Activated CD8-positive, alpha-beta T cell treated with anti-CD3 and anti-CD28 coated beads for 36 hours (primary cell): ENCODE measurements around the gene RBM38. TPM values are rescaled to one million over a fixed set of nuclear protein-coding genes. Genes with fewer than 3 reads are reported as not detected.
"Not testable (repeated sequence)": the region's sequence is repeated elsewhere in the genome, so short reads cannot be mapped to it uniquely, and the experiment has no call there.

Source experiments
- ATAC-seq: fragments of 200-7000 bp; cut with Tn5 transposase; one replicate; pipeline ENCODE4 v1.10.0; 2021; ENCODE audit warnings: mild to moderate bottlenecking, moderate library complexity
- CTCF ChIA-PET: fragments of 350-600 bp; sonication (Branson Sonifier 250); formaldehyde crosslinking; loops from one replicate; lab custom pipeline; 2021; ENCODE audit warnings: antibody characterized with exemption; lab: Charles Lee
- POLR2A ChIA-PET: fragments of 350-600 bp; sonication (Branson Sonifier 250); formaldehyde crosslinking; loops from one replicate; lab custom pipeline; 2021; ENCODE audit warnings: antibody characterized with exemption; lab: Charles Lee
- DNase-seq: peaks from one replicate; pipeline ENCODE4 v3.0.0-alpha.2; 2020
- H3K27ac Mint-ChIP-seq: one replicate; pipeline ENCODE4 v1.8.0; 2021; ENCODE audit warnings: mild to moderate bottlenecking, mixed read lengths
- H3K27me3 Mint-ChIP-seq: one replicate; pipeline ENCODE4 v1.8.0; 2021; ENCODE audit warnings: mixed read lengths
- H3K36me3 Mint-ChIP-seq: one replicate; pipeline ENCODE4 v1.8.0; 2021; ENCODE audit warnings: low read depth, mixed read lengths
- H3K4me1 Mint-ChIP-seq: one replicate; pipeline ENCODE4 v1.8.0; 2021; ENCODE audit warnings: low read depth, mixed read lengths
- H3K4me3 Mint-ChIP-seq: one replicate; pipeline ENCODE4 v1.8.0; 2021; ENCODE audit warnings: mild to moderate bottlenecking, moderate library complexity, mixed read lengths
- H3K9me3 Mint-ChIP-seq: one replicate; pipeline ENCODE4 v1.8.0; 2021; ENCODE audit warnings: mixed read lengths
- intact Hi-C: fragments of 100-400 bp; cut with micrococcal nuclease; formaldehyde crosslinking; loops from one replicate; pipeline ENCODE4 v1.10.0; 2022
- total RNA-seq, 2 experiments: library from RNA; stranded (reverse); gene quantifications; one replicate each; pipeline ENCODE4 v1.2.3, GENCODE V29; 2021
- TF ChIP-seq, protein P1 (sequence below): fragments of 200-600 bp; IDR thresholded peaks from one replicate; pipeline ENCODE4 v1.8.0; 2022; ENCODE audit warnings: antibody characterized with exemption, mild to moderate bottlenecking

Gene RBM38
- total RNA-seq, 2 experiments from 2014 or later = 114 to 116 TPM

DNA sequence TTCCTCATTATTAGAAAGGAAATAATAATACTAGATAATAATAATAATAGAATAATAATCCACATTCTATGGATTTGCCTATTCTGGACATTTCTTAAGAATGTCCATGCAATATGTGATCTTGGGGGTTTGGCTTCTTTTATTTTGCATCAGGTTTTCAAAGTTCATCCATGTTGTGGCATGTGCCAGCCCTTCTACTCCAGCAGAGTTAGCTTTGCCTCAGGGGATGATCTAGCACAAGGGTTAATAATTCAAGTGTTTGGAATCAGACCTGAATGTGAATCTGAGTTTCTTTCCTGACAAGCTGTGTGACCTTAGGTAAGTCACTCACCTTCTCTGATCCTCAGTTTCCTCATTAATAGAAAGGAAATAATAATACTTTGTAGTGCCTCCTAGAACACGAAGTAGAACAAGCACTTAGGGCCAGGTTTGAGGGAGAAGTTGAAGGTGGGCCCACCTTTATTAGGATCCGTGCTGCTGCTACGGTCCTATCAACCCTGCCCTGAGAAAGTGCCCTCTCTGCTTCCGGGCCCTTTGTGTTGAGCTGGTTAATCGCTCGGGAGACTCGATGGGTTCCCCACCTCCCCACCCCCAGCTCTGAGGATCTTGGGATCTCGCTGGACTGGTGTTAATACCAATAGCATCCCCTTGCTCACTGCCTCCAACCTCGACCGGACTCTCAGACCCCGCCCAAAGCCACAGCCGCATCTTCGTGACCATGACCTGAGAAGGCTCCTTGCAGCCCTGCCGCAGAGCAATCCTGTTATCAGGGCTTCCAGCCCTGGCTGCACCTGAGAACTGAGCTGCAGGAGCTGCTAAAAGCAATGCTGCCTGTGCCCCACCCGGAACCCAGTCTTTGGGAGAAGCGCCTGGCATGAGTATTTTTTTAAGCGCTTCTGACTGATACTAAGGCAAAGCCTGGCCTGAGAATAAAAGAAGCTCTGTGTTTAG lies 26.9 kb downstream of the RBM38 start:
- TF ChIP-seq, protein P1, sequence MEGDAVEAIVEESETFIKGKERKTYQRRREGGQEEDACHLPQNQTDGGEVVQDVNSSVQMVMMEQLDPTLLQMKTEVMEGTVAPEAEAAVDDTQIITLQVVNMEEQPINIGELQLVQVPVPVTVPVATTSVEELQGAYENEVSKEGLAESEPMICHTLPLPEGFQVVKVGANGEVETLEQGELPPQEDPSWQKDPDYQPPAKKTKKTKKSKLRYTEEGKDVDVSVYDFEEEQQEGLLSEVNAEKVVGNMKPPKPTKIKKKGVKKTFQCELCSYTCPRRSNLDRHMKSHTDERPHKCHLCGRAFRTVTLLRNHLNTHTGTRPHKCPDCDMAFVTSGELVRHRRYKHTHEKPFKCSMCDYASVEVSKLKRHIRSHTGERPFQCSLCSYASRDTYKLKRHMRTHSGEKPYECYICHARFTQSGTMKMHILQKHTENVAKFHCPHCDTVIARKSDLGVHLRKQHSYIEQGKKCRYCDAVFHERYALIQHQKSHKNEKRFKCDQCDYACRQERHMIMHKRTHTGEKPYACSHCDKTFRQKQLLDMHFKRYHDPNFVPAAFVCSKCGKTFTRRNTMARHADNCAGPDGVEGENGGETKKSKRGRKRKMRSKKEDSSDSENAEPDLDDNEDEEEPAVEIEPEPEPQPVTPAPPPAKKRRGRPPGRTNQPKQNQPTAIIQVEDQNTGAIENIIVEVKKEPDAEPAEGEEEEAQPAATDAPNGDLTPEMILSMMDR = no peak
- Mint-ChIP-seq H3K27me3 (no peaks in the 10 kb centered on the region), H3K9me3 (no peaks in the 10 kb centered on the region), H3K4me1 (no peaks in the 10 kb centered on the region), H3K27ac (no peak overlapping the region), H3K36me3 (no peaks in the 10 kb centered on the region), H3K4me3 (no peak overlapping the region)
- no peak for ATAC-seq
- POLR2A ChIA-PET = interaction anchor here (1.9 to 2.3 kb wide), 3 partner anchors 9 to 20 kb away, joined by 5 to 9 read pairs (median 8); no protein-coding TSS in a partner anchor
- DNase-seq = no peak
- intact Hi-C loops = no loop called here
- CTCF ChIA-PET = interaction anchor here (1.1 to 1.8 kb wide), 4 partner anchors 15 to 80 kb away, joined by 4 to 5 read pairs (median 4); no protein-coding TSS in a partner anchor

DNA sequence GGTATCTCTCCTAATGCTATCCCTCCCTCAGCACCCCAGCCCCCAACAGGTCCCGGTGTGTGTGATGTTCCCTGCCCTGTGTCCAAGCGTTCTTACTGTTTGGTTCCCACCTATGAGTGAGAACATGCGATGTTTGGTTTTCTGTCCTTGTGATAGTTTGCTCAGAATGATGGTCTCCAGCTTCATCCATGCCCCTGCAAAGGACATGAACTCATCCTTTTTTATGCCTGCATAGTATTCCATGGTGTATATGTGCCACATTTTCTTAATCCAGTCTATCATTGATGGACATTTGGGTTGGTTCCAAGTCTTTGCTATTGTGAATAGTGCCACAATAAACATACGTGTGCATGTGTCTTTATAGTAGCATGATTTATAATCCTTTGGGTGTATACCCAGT lies 28.3 kb downstream of the RBM38 start:
- H3K4me1 Mint-ChIP-seq, H3K4me3 Mint-ChIP-seq, H3K27ac Mint-ChIP-seq, DNase-seq, ATAC-seq, H3K27me3 Mint-ChIP-seq, H3K36me3 Mint-ChIP-seq, H3K9me3 Mint-ChIP-seq, intact Hi-C loops: not testable (repeated sequence)
- ChIA-PET POLR2A (interaction anchor here (1.9 kb wide), 2 partner anchors 10 to 12 kb away, joined by 5 to 9 read pairs; no protein-coding TSS in a partner anchor), CTCF (interaction anchor here (0.6 to 1.1 kb wide), 2 partner anchors 38 to 324 kb away, joined by 3 to 4 read pairs; no protein-coding TSS in a partner anchor)

DNA sequence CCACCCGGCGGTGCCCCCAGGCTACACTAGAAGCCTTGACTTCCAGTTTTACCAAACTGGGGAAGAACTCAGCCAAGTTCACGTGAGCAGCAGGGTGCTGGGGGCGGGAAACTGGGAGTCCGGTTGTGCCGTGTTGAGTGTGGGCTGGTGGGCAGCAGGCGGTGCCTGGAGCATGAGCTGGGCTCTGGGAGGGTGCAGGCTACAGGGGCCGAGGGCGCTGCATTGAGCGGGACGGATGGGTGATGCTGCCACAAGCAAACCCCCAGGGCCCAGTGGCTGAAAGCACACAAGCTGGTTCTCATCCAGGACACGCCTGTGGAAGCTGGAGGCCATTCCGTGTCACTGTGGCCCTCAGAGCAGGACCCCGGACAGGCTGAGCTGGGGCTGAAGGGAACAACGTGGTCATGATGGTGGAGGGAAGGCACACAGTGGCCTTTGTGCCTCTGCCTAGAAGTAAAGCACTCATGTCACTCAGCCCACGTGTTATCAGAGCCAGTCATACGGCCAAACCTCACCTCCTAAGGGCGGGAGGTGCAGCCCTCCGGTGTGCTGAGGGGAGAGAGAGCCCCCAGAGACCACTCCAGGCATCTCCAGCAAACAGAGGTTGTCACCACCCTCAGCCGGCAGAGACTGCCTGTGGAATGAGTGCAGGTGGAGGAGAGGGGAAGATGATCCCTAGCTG lies 29.5 kb downstream of the RBM38 start:
- intact Hi-C loops = no loop called here
- DNase-seq (no peak), ATAC-seq (peak; percentile 34)
- CTCF ChIA-PET = interaction anchor here (0.7 kb wide), 1 partner anchor 39 kb away, joined by 3 read pairs; no protein-coding TSS in a partner anchor
- TF ChIP-seq, protein P1 = no peak
- Mint-ChIP-seq H3K27ac (no peak overlapping the region), H3K4me3 (no peak overlapping the region), H3K27me3 (no peaks in the 10 kb centered on the region), H3K9me3 (no peaks in the 10 kb centered on the region), H3K36me3 (no peaks in the 10 kb centered on the region), H3K4me1 (peaks cover 17% of the 10 kb centered on the region)
- POLR2A ChIA-PET = no interaction called here

DNA sequence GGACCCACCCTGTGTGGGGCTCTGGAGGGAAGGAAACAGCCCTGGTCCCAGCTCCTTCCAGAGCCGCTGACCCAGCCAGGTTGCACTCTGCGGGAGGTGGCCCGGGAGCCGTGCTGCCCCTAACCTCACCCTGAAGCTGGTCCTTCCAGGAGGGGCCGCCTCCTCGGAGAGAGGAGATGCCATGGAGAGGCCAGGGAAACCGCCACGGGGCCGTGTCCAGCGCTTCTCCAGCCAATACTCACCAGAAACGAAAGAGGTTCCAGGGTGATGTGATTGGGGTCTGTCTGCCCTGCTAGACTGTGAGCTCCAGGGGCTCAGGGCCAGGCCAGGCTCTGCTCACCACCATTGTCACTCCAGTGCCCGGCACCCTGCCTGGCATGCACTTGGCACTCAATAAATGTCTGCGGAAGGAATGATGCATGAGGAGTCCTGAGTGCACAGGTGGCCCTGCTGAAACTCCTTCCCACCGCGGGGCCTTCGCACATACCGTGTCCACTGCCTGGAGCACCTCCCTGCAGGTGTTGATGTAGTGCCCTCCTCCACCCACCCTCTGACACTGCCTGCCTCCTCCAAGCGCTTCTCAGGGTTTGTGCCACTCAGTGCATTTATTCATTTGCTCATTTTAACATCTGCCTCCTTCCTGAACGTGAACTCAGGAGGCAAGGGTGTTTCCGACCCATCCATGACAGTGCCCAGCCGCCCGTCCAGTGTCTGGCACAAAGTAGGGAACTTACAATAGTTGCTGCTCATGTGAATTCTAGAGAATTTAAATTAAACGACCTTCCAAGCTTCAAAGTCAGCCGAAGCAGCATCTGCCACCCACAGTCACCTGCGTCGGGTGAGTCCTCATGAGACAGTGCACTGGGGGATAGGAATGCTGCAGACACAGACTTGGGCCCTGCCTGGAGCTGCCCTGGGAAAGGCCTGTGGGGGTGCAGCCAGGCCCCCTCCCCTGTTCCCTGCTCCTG lies 30.3 kb downstream of the RBM38 start:
- Mint-ChIP-seq H3K36me3 (no peaks in the 10 kb centered on the region), H3K4me1 (peaks cover 23% of the 10 kb centered on the region), H3K27ac (no peak overlapping the region), H3K4me3 (no peak overlapping the region), H3K9me3 (no peaks in the 10 kb centered on the region), H3K27me3 (no peaks in the 10 kb centered on the region)
- ChIA-PET CTCF (interaction anchor here (0.7 kb wide), 1 partner anchor 40 kb away, joined by 3 read pairs; no protein-coding TSS in a partner anchor), POLR2A (interaction anchor here (0.7 kb wide), 1 partner anchor 23 kb away, joined by 3 read pairs; no protein-coding TSS in a partner anchor)
- TF ChIP-seq, protein P1 = no peak
- DNase-seq (no peak), ATAC-seq (no peak)
- intact Hi-C loops = no loop called here
